Cardiac fibroblast (primary cell): ENCODE results near the gene VSIG2.

Source experiments
- DNase-seq, 2 donors: peaks; one replicate each; pipeline versions ENCODE4 v3.0.0 to v3.0.0-alpha.2; 2010; ENCODE audit warnings: low read depth in 2 of 2
- H3K4me3 ChIP-seq, 2 donors: replicated peaks in 1 of 2; 1 replicate in 1 of 2; 2 replicates in 1 of 2; pipeline ENCODE4 v1.5.1; 2011; ENCODE audit warnings: low read depth in 2 of 2, low read length in 2 of 2, mild to moderate bottlenecking in 2 of 2, moderate library complexity in 1 of 2
- TF ChIP-seq, protein P1 (sequence below): IDR thresholded peaks from one replicate; pipeline ENCODE4 v1.5.1; 2011; ENCODE audit warnings: low read depth, mild to moderate bottlenecking, low read length, inconsistent platforms

The VSIG2 gene

DNA sequence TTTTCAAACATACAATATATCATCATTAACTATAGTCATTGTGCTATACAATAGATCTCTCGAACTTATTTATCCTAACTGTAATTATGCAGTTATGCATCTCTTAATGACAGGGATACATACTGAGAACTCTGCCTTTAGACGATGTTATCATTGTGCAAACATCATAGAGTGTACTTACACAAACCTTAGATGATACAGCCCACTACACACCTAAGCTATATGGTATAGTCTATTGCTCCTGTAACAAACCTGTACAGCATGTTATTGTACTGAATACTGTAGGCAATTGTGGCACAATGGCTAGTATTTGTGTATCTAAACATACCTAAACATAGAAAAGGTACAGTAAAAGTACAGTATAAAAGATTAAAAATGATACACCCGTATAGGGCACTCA lies 39.7 kb downstream of the VSIG2 start:
- no peak overlapping the region for H3K4me3 ChIP-seq
- TF ChIP-seq, protein P1, sequence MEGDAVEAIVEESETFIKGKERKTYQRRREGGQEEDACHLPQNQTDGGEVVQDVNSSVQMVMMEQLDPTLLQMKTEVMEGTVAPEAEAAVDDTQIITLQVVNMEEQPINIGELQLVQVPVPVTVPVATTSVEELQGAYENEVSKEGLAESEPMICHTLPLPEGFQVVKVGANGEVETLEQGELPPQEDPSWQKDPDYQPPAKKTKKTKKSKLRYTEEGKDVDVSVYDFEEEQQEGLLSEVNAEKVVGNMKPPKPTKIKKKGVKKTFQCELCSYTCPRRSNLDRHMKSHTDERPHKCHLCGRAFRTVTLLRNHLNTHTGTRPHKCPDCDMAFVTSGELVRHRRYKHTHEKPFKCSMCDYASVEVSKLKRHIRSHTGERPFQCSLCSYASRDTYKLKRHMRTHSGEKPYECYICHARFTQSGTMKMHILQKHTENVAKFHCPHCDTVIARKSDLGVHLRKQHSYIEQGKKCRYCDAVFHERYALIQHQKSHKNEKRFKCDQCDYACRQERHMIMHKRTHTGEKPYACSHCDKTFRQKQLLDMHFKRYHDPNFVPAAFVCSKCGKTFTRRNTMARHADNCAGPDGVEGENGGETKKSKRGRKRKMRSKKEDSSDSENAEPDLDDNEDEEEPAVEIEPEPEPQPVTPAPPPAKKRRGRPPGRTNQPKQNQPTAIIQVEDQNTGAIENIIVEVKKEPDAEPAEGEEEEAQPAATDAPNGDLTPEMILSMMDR = no peak
- DNase-seq = no peak

DNA sequence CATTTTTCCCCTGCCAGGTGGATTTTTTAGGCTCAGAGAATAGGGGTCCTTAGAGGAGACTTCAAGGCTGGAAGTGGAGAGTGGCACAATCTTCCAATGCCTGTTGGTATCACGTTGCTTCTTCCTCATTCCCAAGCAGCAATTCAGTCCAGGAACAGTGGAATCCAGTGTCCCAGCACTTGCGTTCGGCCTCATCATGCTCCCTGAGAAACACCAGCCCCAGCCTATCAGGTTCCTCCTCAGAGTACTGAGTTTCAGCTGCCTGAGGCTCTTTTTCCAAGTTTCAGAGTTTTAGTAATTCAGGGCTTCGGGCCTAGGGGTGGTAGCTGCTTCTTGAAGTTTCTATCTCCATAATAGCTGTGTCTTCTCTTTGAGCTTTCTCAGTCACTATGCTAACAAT lies 44.2 kb downstream of the VSIG2 start:
- no peak overlapping the region for H3K4me3 ChIP-seq
- DNase-seq = no peak
- TF ChIP-seq, protein P1 = no peak

DNA sequence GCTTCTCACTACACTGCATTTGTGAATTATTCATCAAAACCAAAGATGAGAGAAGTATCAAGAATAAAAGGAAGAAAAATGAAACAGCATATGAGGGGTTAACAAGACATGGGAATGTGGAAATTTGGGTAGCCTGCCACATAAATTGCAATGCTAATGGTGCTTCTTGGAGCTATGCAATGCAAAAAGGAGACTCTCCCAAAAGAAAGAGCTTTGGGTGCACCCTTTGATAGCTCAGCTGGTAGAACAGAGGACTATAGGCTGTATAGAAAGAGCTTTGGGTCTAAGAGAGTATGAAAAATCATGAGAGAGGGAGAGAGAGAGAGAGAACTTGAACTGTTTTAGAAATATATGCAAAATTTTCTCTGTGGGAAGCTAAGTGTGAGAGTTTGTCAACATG lies 52.0 kb downstream of the VSIG2 start:
- TF ChIP-seq, protein P1 = no peak
- H3K4me3 ChIP-seq = no peak overlapping the region
- DNase-seq = no peak

DNA sequence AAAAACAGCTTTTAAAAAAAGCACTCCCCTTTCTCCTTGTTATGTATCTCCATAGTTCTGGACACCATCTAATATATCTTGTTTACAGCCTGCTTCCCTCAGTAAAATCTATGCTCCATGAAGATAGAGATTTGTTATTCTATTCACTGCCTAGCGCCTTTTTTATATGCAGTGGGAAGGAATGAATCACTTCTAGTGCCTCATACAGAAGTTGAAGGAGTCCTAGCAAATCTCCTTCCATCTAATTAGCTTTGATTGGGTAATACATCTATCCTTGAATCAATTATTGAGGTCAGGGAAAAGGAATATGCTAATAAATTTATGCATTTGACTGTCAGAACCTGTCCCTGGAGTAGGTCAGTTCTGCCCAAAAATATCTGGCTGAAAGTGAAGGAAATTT lies 52.5 kb downstream of the VSIG2 start:
- no peak overlapping the region for H3K4me3 ChIP-seq
- no peak for DNase-seq
- TF ChIP-seq, protein P1 = no peak
